Measurements from ENCODE around the gene FRZB.
"Not testable (repeated sequence)": the region's sequence is repeated elsewhere in the genome, so short reads cannot be mapped to it uniquely, and the experiment has no call there.

The FRZB gene

GRCh38 chr2:182866461-182867406, at the start of gene FRZB:
Gene FRZB (minus strand): TSS chr2:182866637. CDS start chr2:182866552, 85 bp downstream.
- in situ Hi-C loops (cut with HindIII; ENCODE audit: low sequenced_read_pairs), result no loop called here

DNA sequence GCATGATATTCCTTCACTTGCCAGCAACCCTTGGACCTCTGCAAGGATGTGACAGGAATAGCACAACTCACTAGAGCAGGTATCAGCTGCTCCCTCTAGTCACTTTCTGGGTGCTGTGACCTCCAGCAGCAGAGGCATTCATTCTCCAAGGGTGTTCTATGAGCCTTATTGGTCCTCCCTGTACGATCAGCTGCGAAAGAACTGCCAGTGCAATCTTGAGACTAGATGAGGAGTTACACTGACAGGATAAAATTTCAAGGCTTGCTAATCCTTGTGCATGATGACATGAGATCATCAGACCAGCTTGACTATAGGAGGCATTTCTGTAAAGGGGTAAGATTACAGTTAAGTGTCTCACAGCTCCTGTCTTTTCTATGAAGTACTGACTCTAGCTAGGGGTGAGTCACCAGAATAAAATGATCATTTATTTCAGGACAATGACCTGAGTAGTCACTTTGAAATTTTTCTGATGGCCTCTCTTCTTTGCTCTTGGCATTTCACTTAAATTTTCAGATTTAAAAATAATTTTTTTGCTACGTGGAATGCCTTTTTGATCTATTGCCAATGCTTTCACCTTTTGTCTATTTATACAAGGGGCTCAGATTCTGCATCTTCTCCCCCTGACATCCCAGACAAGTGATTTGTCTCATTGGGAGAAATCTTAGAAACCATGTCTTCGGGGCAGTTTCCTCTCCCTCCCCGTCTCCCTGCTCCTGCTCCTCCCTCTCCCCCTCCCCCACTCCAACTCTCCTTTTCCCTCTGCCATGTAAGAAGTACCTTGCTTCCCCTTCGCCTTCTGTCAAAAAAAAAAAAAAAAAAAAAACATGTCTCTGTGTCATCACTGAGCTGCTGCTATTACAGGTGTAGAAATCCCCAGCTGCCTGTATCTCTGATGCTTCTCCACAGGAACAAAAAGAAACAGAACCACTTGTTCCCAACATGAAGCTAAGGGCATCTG, 49.2 kb upstream of the FRZB start:
- in situ Hi-C loops (cut with HindIII; ENCODE audit: low sequenced_read_pairs), result no loop called here

- in situ Hi-C loops (cut with HindIII; ENCODE audit: low sequenced_read_pairs), result no loop called here
Measured at GRCh38 chr2:182914852-182915251, 48.4 kb upstream of the FRZB start.

- in situ Hi-C loops (cut with HindIII; ENCODE audit: low sequenced_read_pairs), result no loop called here
Measured at GRCh38 chr2:182913064-182913463, 46.6 kb upstream of the FRZB start.

GRCh38 chr2:182912518-182912915, 46.1 kb upstream of the FRZB start:
- in situ Hi-C loops (cut with HindIII; ENCODE audit: low sequenced_read_pairs), result no loop called here

- in situ Hi-C loops (cut with HindIII; ENCODE audit: low sequenced_read_pairs), result no loop called here
Measured at GRCh38 chr2:182911813-182912517, 45.5 kb upstream of the FRZB start.

DNA sequence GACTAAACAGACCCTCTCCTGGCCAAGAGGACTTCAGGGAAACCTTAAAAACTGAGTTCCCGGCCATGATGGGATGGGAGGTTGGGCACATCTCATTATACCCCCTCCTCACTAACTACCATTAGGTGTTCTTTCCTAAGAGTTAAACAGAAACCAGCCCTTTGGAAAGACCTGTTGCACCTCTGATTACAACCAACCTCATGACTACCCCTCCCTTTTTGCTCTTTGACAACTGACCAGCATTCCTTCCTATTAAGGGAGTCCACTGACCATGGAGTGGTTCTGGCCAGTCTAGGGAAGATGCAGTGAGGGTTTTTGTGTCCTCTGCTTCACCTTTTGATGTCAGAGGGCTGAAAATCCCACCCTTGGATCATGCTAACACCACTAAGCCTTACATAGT, 44.5 kb upstream of the FRZB start:
- in situ Hi-C loops (cut with HindIII; ENCODE audit: low sequenced_read_pairs), result no loop called here

- in situ Hi-C loops (cut with HindIII; ENCODE audit: low sequenced_read_pairs), result no loop called here
Measured at GRCh38 chr2:182907081-182907830, 40.8 kb upstream of the FRZB start.

- in situ Hi-C loops (cut with HindIII; ENCODE audit: low sequenced_read_pairs), result no loop called here
Measured at GRCh38 chr2:182906454-182906853, 40.0 kb upstream of the FRZB start.

GRCh38 chr2:182904844-182905243, 38.4 kb upstream of the FRZB start:
- in situ Hi-C loops (cut with HindIII; ENCODE audit: low sequenced_read_pairs), result no loop called here

DNA sequence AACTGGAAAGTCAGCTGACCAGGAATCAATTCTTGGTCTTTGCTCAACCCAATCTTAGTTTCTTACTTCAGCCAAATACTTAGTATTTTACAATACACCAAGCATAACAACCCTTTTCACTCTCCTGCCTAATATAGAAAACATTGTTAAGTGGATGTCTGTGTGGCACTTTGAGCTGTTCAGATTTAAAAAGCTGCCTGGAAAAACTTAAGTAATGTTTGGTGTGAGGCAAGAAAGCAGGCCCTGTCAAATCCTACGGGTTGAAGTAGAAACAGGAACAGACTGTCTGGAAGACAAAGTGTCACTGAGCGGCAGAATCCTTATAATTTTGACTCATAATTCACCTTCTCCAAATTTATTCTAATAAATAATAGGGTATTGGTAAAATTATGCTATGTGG, 37.1 kb upstream of the FRZB start:
- in situ Hi-C loops (cut with HindIII; ENCODE audit: low sequenced_read_pairs), result no loop called here

DNA sequence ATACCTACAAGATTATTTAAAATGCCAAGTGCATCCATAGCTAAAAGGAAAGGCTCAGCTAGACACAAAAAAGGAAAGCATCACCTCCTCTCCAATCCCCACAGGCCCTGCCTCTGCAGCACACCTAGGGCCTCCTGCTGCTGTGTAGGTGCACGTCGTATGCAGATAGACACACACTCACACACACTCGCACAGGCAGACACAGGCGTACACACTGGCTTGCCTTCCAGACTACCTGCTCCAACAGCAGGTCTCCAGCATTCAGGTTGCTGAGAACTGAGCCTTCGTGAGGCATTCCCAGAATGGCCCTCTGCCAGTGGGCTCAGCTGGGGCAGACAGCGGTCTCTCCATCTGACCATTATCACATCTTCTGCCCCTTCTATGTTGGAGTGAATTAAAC, 35.3 kb upstream of the FRZB start:
- in situ Hi-C loops (cut with HindIII; ENCODE audit: low sequenced_read_pairs), result no loop called here

DNA sequence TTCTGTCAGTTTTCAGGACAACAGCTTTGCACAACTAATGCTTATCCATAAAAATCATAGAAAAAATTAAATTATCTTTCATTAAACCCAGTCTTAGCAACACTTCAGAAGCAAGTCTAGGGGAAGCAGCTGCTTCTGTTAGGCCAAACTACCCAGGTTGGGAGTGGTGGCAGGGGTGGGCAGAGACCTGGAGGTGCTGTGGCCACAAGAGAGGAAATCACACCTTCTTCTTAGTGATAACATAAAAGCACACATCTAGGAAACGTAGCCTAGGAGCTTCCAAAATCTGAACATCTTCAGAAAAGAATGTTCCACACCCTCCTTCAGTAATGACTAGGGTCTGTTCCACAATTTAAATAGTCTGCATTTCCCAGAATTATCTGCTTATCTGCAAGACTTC, 32.3 kb upstream of the FRZB start:
- in situ Hi-C loops (cut with HindIII; ENCODE audit: low sequenced_read_pairs), result no loop called here

DNA sequence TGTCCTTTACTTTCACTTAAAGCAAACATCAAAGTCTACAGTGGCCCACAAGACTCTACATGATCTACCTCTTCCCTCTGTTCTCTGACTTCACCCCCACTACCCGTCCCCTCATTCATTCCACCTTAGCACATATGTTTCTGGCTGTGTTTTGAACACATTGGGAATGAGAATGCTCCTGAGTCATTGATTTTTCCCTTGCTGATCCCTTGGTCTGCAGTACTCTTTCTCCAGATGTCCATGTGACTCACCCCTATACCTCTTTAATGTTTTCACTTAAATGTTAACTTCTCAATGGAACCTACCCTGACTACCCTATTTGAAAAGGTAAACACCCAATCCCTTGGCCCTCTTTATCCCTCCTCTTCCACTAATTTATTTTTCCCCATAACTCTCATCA, 30.7 kb upstream of the FRZB start:
- in situ Hi-C loops (cut with HindIII; ENCODE audit: low sequenced_read_pairs), result no loop called here

GRCh38 chr2:182895798-182896197, 29.4 kb upstream of the FRZB start:
- in situ Hi-C loops (cut with HindIII; ENCODE audit: low sequenced_read_pairs), result no loop called here

- in situ Hi-C loops (cut with HindIII; ENCODE audit: low sequenced_read_pairs), result no loop called here
Measured at GRCh38 chr2:182895169-182895568, 28.7 kb upstream of the FRZB start.

DNA sequence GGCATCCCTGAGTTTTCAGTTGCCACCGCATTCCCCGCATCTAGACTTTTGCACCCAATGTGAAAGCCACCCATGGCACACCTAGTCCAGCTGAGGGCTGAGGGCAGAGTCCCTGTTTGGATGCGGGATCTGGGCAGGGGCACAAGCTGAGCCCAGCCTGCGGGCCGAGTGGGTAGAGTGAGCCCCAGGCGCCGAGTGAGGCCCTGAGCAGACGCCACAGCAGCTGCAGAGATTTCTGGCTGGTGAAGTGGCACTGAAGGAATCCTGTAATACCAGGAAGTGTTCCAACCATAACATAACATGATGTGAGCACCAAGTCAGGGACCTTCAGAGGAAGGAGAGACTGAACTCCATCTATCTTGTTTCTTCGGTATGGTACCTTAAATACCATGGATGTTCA, 27.7 kb upstream of the FRZB start:
- in situ Hi-C loops (cut with HindIII; ENCODE audit: low sequenced_read_pairs), result no loop called here

- in situ Hi-C loops (cut with HindIII; ENCODE audit: low sequenced_read_pairs), result no loop called here
Measured at GRCh38 chr2:182893666-182894065, 27.2 kb upstream of the FRZB start.

DNA sequence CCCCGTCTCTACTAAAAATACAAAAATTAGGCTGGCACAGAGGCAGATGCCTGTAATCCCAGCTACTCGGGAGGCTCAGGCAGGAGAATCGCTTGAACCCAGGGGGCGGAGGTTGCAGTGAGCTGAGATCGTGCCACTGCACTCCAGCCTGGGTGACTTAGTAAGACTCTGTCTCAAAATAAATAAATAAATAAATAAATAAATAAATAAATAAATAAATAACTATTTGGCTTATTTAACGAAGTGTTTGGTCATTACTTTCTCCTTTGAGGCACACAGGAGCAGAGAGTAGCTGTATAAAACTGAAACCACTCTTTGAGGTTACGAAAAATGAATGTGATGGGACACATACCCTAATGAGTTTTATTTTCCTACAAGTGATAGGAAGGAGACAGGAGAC, 26.6 kb upstream of the FRZB start:
- in situ Hi-C loops (cut with HindIII; ENCODE audit: low sequenced_read_pairs), result not testable (repeated sequence)

DNA sequence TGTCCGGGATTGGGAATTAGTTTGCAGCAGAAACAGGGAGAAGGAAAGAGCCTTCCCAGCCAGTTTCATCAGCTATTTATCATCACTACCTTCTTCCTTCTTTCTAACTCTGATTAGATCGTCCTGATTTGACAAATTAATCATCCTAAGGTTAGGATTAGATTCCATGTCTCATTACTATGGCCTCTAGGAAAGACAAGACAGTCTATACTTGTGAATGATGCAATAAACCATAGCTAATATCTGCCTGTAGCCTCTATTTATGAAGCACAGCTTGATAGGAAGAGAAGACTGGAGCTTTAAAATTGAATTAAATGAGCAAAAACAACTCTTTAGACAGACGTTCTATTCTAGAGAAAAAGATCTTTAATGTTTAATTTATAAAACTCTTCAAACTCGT, 25.2 kb upstream of the FRZB start:
- in situ Hi-C loops (cut with HindIII; ENCODE audit: low sequenced_read_pairs), result no loop called here
